ENCODE results near the gene ABHD16B. TPM values are rescaled to one million over a fixed set of nuclear protein-coding genes. Genes with fewer than 3 reads are reported as not detected.

ABHD16B gene
- total and polyA plus RNA-seq, 2 of the 13 experiments (the other 11 are each of a cell fraction or from before 2014, with no cell fraction given) = not detected

GRCh38 chr20:63863798-63864544, 2.7 kb downstream of the ABHD16B start (continued):
- TF ChIP-seq ZNF766 (CRISPR knock-in tag; IDR thresholded peaks at IDR 0.05; ENCODE audit: borderline replicate concordance) (0 out of 2 replicates have a peak, but pooled peaks have one; percentile 71), UBTF (CRISPR knock-in tag; IDR thresholded peaks at IDR 0.05) (peak; percentile 72), ZNF431 (CRISPR knock-in tag; IDR thresholded peaks at IDR 0.05; ENCODE audit: borderline replicate concordance, low read depth) (peak; percentile 66; the same call in 1 of the 2 replicates), ZNF44 (CRISPR knock-in tag; IDR thresholded peaks at IDR 0.05) (no peak; the same call in 1 of the 2 replicates), TBX3 (IDR thresholded peaks at IDR 0.05; ENCODE audit: borderline replicate concordance) (no peak; the same call in 1 of the 2 replicates), RXRB (CRISPR knock-in tag; IDR thresholded peaks at IDR 0.05; ENCODE audit: borderline replicate concordance) (peak; percentile 78), PTBP1 (IDR thresholded peaks at IDR 0.05; ENCODE audit: low read depth, low read length, poor library complexity, severe bottlenecking) (no peak), ZNF383 (CRISPR knock-in tag; IDR thresholded peaks at IDR 0.05; ENCODE audit: borderline replicate concordance) (no peak), ZNF225 (CRISPR knock-in tag; IDR thresholded peaks at IDR 0.05) (peak; percentile 42; the same call in 1 of the 2 replicates)
- TF ChIP-seq, protein P1, sequence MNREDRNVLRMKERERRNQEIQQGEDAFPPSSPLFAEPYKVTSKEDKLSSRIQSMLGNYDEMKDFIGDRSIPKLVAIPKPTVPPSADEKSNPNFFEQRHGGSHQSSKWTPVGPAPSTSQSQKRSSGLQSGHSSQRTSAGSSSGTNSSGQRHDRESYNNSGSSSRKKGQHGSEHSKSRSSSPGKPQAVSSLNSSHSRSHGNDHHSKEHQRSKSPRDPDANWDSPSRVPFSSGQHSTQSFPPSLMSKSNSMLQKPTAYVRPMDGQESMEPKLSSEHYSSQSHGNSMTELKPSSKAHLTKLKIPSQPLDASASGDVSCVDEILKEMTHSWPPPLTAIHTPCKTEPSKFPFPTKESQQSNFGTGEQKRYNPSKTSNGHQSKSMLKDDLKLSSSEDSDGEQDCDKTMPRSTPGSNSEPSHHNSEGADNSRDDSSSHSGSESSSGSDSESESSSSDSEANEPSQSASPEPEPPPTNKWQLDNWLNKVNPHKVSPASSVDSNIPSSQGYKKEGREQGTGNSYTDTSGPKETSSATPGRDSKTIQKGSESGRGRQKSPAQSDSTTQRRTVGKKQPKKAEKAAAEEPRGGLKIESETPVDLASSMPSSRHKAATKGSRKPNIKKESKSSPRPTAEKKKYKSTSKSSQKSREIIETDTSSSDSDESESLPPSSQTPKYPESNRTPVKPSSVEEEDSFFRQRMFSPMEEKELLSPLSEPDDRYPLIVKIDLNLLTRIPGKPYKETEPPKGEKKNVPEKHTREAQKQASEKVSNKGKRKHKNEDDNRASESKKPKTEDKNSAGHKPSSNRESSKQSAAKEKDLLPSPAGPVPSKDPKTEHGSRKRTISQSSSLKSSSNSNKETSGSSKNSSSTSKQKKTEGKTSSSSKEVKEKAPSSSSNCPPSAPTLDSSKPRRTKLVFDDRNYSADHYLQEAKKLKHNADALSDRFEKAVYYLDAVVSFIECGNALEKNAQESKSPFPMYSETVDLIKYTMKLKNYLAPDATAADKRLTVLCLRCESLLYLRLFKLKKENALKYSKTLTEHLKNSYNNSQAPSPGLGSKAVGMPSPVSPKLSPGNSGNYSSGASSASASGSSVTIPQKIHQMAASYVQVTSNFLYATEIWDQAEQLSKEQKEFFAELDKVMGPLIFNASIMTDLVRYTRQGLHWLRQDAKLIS (CRISPR knock-in tag; IDR thresholded peaks at IDR 0.05) = no peak
- TF ChIP-seq, protein P2, sequence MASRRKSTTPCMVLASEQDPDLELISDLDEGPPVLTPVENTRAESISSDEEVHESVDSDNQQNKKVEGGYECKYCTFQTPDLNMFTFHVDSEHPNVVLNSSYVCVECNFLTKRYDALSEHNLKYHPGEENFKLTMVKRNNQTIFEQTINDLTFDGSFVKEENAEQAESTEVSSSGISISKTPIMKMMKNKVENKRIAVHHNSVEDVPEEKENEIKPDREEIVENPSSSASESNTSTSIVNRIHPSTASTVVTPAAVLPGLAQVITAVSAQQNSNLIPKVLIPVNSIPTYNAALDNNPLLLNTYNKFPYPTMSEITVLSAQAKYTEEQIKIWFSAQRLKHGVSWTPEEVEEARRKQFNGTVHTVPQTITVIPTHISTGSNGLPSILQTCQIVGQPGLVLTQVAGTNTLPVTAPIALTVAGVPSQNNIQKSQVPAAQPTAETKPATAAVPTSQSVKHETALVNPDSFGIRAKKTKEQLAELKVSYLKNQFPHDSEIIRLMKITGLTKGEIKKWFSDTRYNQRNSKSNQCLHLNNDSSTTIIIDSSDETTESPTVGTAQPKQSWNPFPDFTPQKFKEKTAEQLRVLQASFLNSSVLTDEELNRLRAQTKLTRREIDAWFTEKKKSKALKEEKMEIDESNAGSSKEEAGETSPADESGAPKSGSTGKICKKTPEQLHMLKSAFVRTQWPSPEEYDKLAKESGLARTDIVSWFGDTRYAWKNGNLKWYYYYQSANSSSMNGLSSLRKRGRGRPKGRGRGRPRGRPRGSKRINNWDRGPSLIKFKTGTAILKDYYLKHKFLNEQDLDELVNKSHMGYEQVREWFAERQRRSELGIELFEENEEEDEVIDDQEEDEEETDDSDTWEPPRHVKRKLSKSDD (CRISPR knock-in tag; IDR thresholded peaks at IDR 0.05; ENCODE audit: low read depth) = no peak

Measured in HepG2 (cell line).